ENCODE data around the gene ELP4. TPM values are rescaled to one million over a fixed set of nuclear protein-coding genes. Genes with fewer than 3 reads are reported as not detected.

The ELP4 gene
- total and polyA plus RNA-seq, 2 experiments from 2014 or later: 28.2 to 38.3 TPM

DNA sequence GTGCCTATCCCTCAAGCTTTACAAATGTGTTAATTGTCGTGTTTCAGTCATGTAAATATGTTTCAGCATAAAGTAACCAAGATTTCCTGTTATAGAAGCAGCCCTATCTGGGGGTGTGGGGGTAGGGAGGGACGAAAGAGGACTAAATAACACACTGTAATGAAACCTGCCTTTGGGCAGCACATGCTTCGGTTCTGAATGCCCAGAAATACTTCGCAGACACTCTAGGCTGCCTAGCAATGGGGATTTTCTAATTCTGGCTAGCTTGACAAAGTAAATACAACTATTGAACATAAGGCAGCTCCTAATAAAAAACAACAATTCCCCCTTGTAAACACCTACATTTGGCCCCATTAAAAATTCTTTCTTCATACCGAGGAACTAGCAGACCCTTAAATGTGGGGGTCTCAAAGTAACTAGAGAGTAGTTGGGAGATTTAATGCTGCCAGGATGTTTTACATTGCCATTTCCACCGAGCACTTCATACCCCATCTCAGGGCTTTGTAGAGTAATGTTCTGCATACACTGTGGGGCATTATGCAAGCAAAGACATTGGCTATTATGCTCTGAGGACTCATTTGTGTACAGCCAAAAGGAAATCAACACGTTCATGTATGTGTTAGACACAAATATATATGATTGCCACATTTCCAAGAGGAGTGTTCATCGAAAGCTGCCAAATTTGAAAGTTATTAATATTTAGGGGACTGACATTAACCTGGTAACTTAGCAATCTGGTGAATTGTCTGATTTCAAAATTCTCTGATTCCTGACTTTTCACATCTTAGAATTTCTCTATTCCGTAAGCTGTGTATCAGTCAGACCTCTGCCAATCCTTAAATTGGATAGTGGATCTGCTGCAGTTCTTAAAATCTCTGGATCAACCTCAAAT lies 259.4 kb downstream of the ELP4 start (continued):
- TF ChIP-seq, protein P1, sequence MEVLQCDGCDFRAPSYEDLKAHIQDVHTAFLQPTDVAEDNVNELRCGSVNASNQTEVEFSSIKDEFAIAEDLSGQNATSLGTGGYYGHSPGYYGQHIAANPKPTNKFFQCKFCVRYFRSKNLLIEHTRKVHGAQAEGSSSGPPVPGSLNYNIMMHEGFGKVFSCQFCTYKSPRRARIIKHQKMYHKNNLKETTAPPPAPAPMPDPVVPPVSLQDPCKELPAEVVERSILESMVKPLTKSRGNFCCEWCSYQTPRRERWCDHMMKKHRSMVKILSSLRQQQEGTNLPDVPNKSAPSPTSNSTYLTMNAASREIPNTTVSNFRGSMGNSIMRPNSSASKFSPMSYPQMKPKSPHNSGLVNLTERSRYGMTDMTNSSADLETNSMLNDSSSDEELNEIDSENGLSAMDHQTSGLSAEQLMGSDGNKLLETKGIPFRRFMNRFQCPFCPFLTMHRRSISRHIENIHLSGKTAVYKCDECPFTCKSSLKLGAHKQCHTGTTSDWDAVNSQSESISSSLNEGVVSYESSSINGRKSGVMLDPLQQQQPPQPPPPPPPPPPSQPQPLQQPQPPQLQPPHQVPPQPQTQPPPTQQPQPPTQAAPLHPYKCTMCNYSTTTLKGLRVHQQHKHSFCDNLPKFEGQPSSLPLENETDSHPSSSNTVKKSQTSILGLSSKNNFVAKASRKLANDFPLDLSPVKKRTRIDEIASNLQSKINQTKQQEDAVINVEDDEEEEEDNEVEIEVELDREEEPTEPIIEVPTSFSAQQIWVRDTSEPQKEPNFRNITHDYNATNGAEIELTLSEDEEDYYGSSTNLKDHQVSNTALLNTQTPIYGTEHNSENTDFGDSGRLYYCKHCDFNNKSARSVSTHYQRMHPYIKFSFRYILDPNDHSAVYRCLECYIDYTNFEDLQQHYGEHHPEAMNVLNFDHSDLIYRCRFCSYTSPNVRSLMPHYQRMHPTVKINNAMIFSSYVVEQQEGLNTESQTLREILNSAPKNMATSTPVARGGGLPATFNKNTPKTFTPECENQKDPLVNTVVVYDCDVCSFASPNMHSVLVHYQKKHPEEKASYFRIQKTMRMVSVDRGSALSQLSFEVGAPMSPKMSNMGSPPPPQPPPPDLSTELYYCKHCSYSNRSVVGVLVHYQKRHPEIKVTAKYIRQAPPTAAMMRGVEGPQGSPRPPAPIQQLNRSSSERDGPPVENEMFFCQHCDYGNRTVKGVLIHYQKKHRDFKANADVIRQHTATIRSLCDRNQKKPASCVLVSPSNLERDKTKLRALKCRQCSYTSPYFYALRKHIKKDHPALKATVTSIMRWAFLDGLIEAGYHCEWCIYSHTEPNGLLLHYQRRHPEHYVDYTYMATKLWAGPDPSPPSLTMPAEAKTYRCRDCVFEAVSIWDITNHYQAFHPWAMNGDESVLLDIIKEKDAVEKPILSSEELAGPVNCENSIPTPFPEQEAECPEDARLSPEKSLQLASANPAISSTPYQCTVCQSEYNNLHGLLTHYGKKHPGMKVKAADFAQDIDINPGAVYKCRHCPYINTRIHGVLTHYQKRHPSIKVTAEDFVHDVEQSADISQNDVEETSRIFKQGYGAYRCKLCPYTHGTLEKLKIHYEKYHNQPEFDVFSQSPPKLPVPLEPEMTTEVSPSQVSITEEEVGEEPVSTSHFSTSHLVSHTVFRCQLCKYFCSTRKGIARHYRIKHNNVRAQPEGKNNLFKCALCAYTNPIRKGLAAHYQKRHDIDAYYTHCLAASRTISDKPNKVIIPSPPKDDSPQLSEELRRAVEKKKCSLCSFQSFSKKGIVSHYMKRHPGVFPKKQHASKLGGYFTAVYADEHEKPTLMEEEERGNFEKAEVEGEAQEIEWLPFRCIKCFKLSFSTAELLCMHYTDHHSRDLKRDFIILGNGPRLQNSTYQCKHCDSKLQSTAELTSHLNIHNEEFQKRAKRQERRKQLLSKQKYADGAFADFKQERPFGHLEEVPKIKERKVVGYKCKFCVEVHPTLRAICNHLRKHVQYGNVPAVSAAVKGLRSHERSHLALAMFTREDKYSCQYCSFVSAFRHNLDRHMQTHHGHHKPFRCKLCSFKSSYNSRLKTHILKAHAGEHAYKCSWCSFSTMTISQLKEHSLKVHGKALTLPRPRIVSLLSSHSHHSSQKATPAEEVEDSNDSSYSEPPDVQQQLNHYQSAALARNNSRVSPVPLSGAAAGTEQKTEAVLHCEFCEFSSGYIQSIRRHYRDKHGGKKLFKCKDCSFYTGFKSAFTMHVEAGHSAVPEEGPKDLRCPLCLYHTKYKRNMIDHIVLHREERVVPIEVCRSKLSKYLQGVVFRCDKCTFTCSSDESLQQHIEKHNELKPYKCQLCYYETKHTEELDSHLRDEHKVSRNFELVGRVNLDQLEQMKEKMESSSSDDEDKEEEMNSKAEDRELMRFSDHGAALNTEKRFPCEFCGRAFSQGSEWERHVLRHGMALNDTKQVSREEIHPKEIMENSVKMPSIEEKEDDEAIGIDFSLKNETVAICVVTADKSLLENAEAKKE (CRISPR knock-in tag; IDR thresholded peaks at IDR 0.05): no peak
- no peak for TF ChIP-seq JUNB (IDR thresholded peaks at IDR 0.05; ENCODE audit: unreplicated experiment)
- TF ChIP-seq EZH2 (IDR thresholded peaks at IDR 0.05; ENCODE audit: low read depth, unreplicated experiment): no peak
- TF ChIP-seq NANOG (IDR thresholded peaks at IDR 0.05; ENCODE audit: borderline replicate concordance): no peak
- no peak for TF ChIP-seq EZH2phosphoT487 (IDR thresholded peaks at IDR 0.05; ENCODE audit: unreplicated experiment)
- TF ChIP-seq, protein P2, sequence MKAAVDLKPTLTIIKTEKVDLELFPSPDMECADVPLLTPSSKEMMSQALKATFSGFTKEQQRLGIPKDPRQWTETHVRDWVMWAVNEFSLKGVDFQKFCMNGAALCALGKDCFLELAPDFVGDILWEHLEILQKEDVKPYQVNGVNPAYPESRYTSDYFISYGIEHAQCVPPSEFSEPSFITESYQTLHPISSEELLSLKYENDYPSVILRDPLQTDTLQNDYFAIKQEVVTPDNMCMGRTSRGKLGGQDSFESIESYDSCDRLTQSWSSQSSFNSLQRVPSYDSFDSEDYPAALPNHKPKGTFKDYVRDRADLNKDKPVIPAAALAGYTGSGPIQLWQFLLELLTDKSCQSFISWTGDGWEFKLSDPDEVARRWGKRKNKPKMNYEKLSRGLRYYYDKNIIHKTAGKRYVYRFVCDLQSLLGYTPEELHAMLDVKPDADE (IDR thresholded peaks at IDR 0.05): no peak
- no peak for TF ChIP-seq STAT1 (IDR thresholded peaks at IDR 0.05; ENCODE audit: unreplicated experiment)
- no peak for TF ChIP-seq CREB1 (CRISPR knock-in tag; IDR thresholded peaks at IDR 0.05; ENCODE audit: low read depth)
- TF ChIP-seq, protein P3, sequence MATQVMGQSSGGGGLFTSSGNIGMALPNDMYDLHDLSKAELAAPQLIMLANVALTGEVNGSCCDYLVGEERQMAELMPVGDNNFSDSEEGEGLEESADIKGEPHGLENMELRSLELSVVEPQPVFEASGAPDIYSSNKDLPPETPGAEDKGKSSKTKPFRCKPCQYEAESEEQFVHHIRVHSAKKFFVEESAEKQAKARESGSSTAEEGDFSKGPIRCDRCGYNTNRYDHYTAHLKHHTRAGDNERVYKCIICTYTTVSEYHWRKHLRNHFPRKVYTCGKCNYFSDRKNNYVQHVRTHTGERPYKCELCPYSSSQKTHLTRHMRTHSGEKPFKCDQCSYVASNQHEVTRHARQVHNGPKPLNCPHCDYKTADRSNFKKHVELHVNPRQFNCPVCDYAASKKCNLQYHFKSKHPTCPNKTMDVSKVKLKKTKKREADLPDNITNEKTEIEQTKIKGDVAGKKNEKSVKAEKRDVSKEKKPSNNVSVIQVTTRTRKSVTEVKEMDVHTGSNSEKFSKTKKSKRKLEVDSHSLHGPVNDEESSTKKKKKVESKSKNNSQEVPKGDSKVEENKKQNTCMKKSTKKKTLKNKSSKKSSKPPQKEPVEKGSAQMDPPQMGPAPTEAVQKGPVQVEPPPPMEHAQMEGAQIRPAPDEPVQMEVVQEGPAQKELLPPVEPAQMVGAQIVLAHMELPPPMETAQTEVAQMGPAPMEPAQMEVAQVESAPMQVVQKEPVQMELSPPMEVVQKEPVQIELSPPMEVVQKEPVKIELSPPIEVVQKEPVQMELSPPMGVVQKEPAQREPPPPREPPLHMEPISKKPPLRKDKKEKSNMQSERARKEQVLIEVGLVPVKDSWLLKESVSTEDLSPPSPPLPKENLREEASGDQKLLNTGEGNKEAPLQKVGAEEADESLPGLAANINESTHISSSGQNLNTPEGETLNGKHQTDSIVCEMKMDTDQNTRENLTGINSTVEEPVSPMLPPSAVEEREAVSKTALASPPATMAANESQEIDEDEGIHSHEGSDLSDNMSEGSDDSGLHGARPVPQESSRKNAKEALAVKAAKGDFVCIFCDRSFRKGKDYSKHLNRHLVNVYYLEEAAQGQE (IDR thresholded peaks at IDR 0.05; ENCODE audit: unreplicated experiment): no peak
- TF ChIP-seq POLR2AphosphoS5 (IDR thresholded peaks at IDR 0.05; ENCODE audit: low read depth): no peak
- no peak for TF ChIP-seq ZNF114 (CRISPR knock-in tag; IDR thresholded peaks at IDR 0.05)
